DMS 273 (cell line): Measurements from ENCODE around the gene S100A16.
"Not testable (repeated sequence)": the region's sequence is repeated elsewhere in the genome, so short reads cannot be mapped to it uniquely, and the experiment has no call there.

Experiments used
- DNase-seq: peaks from one replicate; lab custom pipeline; 2025; ENCODE audit not compliant: unreplicated experiment; lab: John Stamatoyannopoulos, UW

Gene S100A16

GRCh38 chr1:153588033-153588432 is 24.9 kb downstream of the S100A16 start:
- not testable (repeated sequence) for DNase-seq

GRCh38 chr1:153587314-153587713 is 25.6 kb downstream of the S100A16 start:
- DNase-seq: no peak

DNA sequence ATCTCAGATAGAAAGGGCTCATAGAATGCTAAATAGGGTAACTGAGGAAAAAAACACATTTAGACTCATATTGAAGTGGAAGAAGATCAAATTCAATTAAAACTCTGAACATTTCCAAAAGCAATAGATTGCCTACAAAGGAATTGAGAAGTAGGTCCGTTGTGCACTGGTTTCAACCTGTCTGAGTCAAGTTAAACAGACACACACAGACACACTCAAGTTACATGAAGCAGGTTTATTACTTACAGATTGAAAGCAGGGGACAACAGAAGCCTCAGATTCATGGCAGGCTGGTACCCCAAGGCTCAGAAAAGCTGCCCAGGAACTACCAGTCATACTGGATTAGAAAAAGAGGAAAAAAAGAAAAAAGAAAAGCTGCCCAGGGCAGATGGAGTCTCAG is 26.6 kb downstream of the S100A16 start:
- DNase-seq: no peak

DNA sequence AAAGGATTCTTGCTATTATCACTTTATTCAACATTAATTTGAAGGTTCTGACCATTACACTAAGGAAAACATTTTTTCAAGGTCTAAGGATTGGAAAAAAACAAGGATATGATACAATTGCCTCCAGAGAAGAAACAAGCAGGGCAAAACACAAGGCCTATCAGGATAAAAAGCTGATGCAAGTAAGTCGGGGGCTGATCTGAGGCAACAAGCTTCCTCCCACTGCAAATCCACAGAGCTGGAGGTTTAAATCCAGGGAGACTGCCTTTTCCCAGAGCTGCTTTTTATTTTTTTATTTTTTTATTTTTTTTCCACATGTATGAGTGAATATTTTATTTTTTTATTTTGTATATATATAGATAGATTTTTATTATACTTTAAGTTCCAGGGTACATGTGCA is 27.9 kb downstream of the S100A16 start:
- no peak for DNase-seq

DNA sequence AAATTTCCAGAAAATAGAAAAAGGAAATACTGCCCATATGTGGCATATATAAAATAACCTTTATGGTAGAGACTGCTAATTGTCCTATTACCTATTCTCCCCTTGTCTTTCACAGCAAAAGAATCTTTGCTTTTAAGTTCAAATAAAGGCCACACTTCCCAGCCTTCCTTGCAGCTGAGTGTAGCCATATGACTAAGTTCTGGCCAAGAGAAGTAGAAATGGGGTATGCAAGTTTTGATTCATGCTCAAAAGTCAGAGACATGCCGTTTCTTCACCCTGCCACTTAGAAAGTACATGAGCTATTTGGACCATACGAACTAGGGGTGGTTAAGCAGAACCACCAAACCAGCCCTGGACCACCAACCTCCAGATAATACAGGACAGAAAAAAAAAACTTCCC is 29.0 kb downstream of the S100A16 start:
- DNase-seq: no peak

DNA sequence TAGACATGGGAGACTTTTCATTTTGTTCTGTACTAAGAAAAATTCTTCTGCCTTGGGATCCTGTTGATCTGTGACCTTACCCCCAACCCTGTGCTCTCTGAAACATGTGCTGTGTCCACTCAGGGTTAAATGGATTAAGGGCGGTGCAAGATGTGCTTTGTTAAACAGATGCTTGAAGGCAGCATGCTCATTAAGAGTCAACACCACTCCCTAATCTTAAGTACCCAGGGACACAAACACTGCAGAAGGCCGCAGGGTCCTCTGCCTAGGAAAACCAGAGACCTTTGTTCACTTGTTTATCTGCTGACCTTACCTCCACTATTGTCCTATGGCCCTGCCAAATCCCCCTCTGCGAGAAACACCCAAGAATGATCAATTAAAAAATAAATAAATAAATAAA is 29.4 kb downstream of the S100A16 start:
- not testable (repeated sequence) for DNase-seq

DNA sequence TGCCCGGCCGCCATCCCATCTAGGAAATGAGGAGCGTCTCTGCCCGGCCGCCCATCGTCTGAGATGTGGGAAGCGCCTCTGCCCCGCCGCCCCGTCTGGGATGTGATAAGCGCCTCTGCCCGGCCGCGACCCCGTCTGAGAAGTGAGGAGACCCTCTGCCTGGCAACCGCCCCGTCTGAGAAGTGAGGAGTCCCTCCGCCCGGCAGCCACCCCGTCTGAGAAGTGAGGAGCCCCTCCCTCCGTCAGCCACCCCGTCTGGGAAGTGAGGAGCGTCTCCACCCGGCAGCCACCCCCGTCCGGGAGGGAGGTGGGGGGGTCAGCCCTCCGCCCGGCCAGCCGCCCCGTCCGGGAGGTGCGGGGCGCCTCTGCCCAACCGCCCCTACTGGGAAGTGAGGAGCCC is 30.1 kb downstream of the S100A16 start:
- DNase-seq: not testable (repeated sequence)

GRCh38 chr1:153578936-153579335 is 34.0 kb downstream of the S100A16 start:
- DNase-seq: no peak

GRCh38 chr1:153578490-153578889 is 34.4 kb downstream of the S100A16 start:
- no peak for DNase-seq

GRCh38 chr1:153577624-153578051 is 35.3 kb downstream of the S100A16 start:
- no peak for DNase-seq

- no peak for DNase-seq
These were observed 35.8 kb downstream of the S100A16 start for GRCh38 chr1:153577138-153577537.

- DNase-seq: not testable (repeated sequence)
These were observed 37.4 kb downstream of the S100A16 start for GRCh38 chr1:153575497-153575896.

GRCh38 chr1:153575081-153575491 is 37.9 kb downstream of the S100A16 start:
- DNase-seq: not testable (repeated sequence)

DNA sequence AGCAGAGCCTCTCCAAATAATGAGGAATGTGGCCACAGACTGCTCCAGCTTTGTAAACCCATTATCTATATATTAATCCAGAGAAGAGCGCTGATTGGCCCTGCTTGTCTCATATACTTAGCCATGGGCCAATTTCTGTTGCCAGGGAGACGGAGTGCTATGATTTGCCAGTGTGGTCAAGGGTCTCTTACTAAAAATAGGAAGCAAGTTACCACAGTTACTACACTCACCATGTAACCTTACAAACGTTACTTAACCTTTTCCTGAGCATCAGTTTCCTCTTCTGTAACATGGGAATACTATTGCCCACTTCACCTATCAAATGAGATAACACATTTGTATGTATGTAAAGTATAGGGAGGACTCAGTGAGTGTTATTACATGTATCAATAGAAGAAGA is 39.6 kb downstream of the S100A16 start:
- DNase-seq: no peak

DNA sequence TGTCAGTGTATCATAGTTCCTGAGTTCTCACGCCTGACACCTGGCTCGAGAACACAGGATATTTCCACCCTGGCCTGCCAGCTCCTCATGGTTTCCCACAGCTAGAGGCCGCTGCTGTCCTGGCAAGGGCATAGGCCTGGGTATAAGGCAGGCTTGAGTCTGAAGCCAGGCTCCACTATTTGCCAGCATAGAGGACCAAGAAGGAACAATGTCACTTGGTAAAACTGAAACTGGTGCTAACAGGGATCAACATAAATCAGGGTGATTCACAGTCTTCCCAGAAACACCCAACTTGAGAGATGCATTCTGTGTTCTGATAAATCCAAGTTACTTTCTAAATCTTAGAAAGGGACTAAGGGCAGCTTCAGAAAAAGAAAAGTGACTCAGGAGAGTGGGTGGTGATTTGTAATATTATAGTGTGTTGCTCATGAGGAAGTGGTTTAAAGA is 40.3 kb downstream of the S100A16 start:
- peak; percentile 91 for DNase-seq

DNA sequence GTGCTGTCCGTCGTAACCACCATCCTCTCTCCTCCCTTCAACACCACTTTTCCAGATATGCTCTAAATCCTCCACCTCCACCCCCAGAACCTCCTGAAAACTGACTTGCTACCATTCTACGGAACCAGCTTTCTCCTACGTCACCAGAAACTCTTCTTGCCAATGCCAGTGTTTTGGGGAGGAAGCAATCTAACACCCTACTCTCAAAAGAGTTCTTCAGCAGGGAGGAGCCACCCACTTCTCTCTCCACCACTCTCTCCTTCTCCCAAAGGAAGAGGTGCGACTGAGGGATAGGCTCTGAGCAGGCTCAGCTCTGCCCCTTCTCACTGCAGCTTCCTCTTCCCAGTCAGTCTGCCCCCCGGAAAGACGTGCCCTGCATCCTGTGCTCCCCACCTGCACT is 41.2 kb downstream of the S100A16 start:
- no peak for DNase-seq

GRCh38 chr1:153570874-153571273 is 42.1 kb downstream of the S100A16 start:
- no peak for DNase-seq

DNA sequence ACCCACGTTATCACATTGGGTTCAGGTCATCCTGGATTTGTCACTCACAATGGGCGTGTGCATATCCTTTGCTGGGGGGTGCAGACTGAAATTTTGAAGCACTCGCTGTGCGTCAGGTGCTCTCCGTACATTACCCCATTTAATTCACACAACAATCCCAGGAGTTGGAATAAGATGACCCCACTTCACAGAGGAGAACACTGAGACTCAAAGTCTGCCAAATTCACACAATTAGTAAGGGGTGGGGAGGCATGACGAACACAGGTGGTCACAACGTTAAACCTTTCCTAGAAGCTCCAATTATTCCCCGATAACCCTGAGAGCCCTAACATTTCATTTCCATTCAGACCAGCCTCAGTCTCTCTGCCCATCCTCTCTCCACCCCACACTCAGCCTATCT is 43.5 kb downstream of the S100A16 start:
- DNase-seq: no peak

- peak; percentile 97 for DNase-seq
These were observed 44.4 kb downstream of the S100A16 start for GRCh38 chr1:153568367-153569099.

DNA sequence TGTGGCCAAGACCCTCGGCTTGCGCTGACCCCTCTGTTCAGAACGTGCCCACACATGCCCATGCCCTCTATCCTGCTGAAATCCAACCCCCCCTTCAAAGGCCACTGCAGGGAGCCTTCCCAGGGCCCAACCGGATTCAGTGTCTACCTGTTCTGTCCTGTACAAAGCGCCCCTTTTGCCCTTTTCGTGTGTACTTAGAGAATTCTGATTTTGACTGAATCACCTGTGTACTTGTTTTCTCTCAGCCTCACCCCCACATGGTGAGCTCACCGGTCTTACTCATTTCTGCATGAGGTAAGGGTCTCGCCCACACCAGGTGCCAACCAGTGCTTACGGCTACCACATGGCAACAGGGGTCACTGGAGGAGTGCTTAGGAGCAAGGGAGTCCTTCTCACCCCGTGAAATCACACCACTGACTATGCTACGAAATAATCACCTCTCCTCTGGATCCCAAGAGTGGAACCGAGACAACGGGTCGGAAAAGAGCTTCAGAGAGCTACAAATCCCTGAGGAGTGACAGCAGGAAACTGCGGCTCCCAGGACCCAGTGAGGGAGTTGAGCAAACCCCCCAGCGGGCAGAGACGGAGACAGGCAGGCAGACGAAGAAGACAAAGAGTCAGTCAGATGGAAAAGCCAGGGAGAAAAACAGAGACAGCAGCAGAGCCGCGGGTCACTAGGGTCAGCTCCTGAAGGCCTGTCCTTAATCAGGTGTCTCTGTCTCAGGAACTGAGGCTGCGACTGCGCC is 45.1 kb downstream of the S100A16 start:
- peak; percentile 81 for DNase-seq

DNA sequence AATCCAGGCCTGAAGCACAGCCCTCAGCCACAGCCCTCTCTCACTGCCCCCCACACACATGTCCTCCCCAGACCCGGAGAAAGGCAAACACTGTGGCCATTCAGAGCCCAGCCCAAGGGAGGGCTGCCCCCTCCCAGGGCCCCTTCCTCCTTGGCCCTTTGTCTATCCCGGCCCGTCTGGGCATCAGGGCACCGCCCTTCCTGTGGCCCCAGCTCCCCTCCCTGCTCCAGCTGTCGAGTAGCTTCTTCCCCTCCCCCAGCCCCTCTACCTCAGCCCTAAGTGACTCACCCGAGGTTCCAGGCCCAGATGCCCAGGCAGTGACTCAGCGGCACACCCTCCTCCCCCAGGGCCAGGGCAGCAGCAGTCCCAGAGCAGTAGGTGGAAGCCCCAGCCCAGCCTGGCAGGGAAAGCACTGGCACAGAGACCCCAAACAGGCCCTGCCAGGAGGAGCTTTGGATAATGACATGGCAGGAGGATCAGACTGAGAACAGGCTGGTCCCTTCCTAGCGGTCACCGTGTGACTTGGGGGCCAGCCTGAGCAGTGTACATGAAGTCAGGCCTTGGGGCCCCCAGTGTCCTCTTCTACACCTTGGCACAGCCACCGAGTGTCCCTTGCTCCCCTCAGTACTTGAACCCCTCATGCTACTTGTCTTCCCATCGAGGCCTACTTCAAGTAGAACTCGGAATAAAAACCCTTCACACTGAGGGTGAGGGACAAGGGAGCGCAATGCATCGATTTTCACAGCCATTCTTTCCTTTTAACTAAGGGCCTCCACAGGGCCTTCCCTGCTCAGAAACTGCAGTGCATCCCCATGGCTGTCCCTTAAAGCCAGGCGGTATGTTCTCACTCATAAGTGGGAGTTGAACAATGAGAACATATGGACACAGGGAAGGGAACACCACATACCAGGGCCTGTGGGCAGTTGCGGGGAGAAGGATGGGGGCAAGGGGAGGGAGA is 46.2 kb downstream of the S100A16 start:
- peak; percentile 99 for DNase-seq
